Upper lobe of right lung (tissue), 1 donor: ENCODE results near the gene NOTCH1. TPM values are rescaled to one million over a fixed set of nuclear protein-coding genes. Genes with fewer than 3 reads are reported as not detected.

Experiments used
- ATAC-seq: fragments of 200-7000 bp; cut with Tn5 transposase; one replicate; pipeline ENCODE4 v1.9.1; 2020; ENCODE audit warnings: mild to moderate bottlenecking, moderate library complexity
- DNase-seq: peaks from one replicate; pipeline ENCODE4 v3.0.0-alpha.2; 2020
- H3K27ac ChIP-seq: fragments of 200-600 bp; one replicate; pipeline ENCODE4 v1.8.0; 2022
- H3K27me3 ChIP-seq: fragments of 200-600 bp; one replicate; pipeline ENCODE4 v1.8.0; 2022; ENCODE audit warnings: mild to moderate bottlenecking
- H3K36me3 ChIP-seq: fragments of 200-600 bp; one replicate; pipeline ENCODE4 v1.8.0; 2022
- H3K4me1 ChIP-seq: fragments of 200-600 bp; one replicate; pipeline ENCODE4 v1.8.0; 2022
- H3K4me3 ChIP-seq: fragments of 200-600 bp; one replicate; pipeline ENCODE4 v1.8.0; 2022; ENCODE audit warnings: mild to moderate bottlenecking
- H3K9me3 ChIP-seq: fragments of 200-600 bp; one replicate; pipeline ENCODE4 v1.8.0; 2022
- CTCF ChIP-seq: fragments of 200-600 bp; IDR thresholded peaks from one replicate; pipeline ENCODE4 v1.8.0; 2022; ENCODE audit warnings: antibody characterized with exemption
- intact Hi-C: fragments of 100-400 bp; cut with DNase I; formaldehyde crosslinking; loops from one replicate; pipeline ENCODE4 v1.11.0; 2022
- total RNA-seq: library from RNA; stranded (reverse); fragmentation: NEBNext Ultra II Directional; extraction: Animal tissue kit (Norgen Biotek cat#: 25700); gene quantifications from one replicate; pipeline ENCODE4 v1.2.1, GENCODE V29; 2021
- donor health status: DM: no; HTN: yes; CAD: no; lungs with severe emphysema.

The NOTCH1 gene
- total RNA-seq, 1 donor from 2014 or later, result 114 TPM

DNA sequence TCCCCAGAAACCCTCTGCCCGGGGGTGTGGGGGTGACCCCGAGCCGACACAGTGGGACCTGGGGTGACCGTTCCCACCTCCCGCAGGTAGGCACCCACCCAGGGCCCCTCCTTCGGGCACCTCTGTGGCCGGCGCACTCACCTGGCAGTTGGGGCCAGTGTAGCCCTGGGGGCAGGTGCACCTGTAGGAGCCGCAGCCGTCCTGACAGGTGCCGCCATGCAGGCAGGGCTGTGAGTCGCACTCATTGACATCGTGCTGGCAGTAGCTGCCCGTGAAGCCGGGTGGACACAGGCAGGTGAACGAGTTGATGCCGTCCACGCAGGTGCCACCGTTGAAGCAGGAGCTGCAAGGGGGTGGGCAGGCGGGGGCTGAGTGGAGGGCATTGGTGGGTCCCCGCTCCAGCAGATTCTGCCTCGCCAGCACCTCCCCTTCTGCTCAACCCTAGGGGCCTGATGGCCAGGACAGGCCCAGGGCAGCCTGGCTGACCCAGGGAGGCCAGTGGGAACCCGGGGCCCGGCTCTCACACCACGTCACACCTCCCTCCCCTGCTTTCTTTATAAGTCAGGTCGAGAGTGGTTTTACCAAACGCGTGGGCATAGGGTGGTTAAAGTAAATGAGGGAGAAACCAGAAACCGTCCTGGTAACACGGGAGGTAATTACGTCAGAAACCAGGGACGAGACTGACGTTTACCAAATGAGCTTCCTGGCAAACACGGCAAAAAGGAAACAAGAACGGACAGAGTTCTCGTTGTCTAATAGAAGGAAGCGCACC, 36.9 kb downstream of the NOTCH1 start:
- TF ChIP-seq CTCF, result no peak
- H3K27me3 ChIP-seq, result no peaks in the 10 kb centered on the region
- H3K4me1 ChIP-seq, result peaks cover 16% of the 10 kb centered on the region
- H3K9me3 ChIP-seq, result no peaks in the 10 kb centered on the region
- H3K27ac ChIP-seq, result peak overlapping the region; percentile 17
- no peak for DNase-seq
- H3K4me3 ChIP-seq, result no peak overlapping the region
- ATAC-seq, result no peak
- intact Hi-C loops, result no loop called here
- H3K36me3 ChIP-seq, result peaks cover 98% of the 10 kb centered on the region

- Histone ChIP-seq H3K36me3 (peaks cover 98% of the 10 kb centered on the region), H3K4me3 (no peak overlapping the region), H3K27me3 (no peaks in the 10 kb centered on the region), H3K9me3 (no peaks in the 10 kb centered on the region), H3K4me1 (peaks cover 10% of the 10 kb centered on the region), H3K27ac (no peak overlapping the region)
- no peak for ATAC-seq
- no peak for DNase-seq
- no peak for TF ChIP-seq CTCF
- intact Hi-C loops, result no loop called here
These were observed 37.9 kb downstream of the NOTCH1 start for GRCh38 chr9:136507992-136508375.

GRCh38 chr9:136507221-136507991, 38.4 kb downstream of the NOTCH1 start:
- TF ChIP-seq CTCF, result no peak
- peaks cover 100% of the 10 kb centered on the region for H3K36me3 ChIP-seq
- ATAC-seq, result no peak
- no peak overlapping the region for H3K4me3 ChIP-seq
- peaks cover 10% of the 10 kb centered on the region for H3K4me1 ChIP-seq
- H3K9me3 ChIP-seq, result no peaks in the 10 kb centered on the region
- no peak overlapping the region for H3K27ac ChIP-seq
- no peak for DNase-seq
- intact Hi-C loops, result no loop called here
- H3K27me3 ChIP-seq, result no peaks in the 10 kb centered on the region

- Histone ChIP-seq H3K4me3 (no peak overlapping the region), H3K36me3 (peaks cover 100% of the 10 kb centered on the region), H3K27ac (no peak overlapping the region), H3K9me3 (no peaks in the 10 kb centered on the region), H3K4me1 (peaks cover 8% of the 10 kb centered on the region), H3K27me3 (no peaks in the 10 kb centered on the region)
- TF ChIP-seq CTCF, result no peak
- intact Hi-C loops, result no loop called here
- DNase-seq (no peak), ATAC-seq (no peak)
These were observed 39.4 kb downstream of the NOTCH1 start for GRCh38 chr9:136506425-136506824.

GRCh38 chr9:136505406-136506403, 40.1 kb downstream of the NOTCH1 start:
- H3K4me1 ChIP-seq, result peaks cover 1% of the 10 kb centered on the region
- no peaks in the 10 kb centered on the region for H3K27me3 ChIP-seq
- no peak for ATAC-seq
- DNase-seq, result no peak
- no peaks in the 10 kb centered on the region for H3K9me3 ChIP-seq
- H3K4me3 ChIP-seq, result no peak overlapping the region
- no peak overlapping the region for H3K27ac ChIP-seq
- intact Hi-C loops, result no loop called here
- TF ChIP-seq CTCF, result no peak
- H3K36me3 ChIP-seq, result peaks cover 100% of the 10 kb centered on the region
